CD14-positive monocyte (primary cell): Measurements from ENCODE around the gene ZNF160. TPM values are rescaled to one million over a fixed set of nuclear protein-coding genes. Genes with fewer than 3 reads are reported as not detected.

ENCODE experiments used
- DNase-seq, 3 donors: peaks; one replicate each; pipeline ENCODE4 v3.0.0-alpha.2; 2011 to 2022
- H2AFZ ChIP-seq: 2 replicates; pipeline ENCODE4 v1.6.0; 2012; ENCODE audit warnings: mild to moderate bottlenecking, low read depth, low read length, inconsistent platforms; ENCODE audit not compliant: insufficient read depth, poor library complexity, severe bottlenecking
- H3K27ac ChIP-seq, 2 donors: 1 replicate in 1 of 2; 2 replicates in 1 of 2; pipeline ENCODE4 v1.5.1; 2012 to 2013; ENCODE audit warnings: low read length in 2 of 2, control low read depth in 1 of 2, inconsistent platforms in 1 of 2, low read depth in 1 of 2, mild to moderate bottlenecking in 1 of 2
- H3K27me3 ChIP-seq, 2 donors: one replicate each; pipeline versions ENCODE4 v1.6.0 to v1.6.1; 2011 to 2013; ENCODE audit warnings: low read length in 2 of 2; ENCODE audit not compliant: control insufficient read depth in 2 of 2, insufficient read depth in 2 of 2
- H3K36me3 ChIP-seq, 2 donors: replicated peaks in 1 of 2; 1 replicate in 1 of 2; 2 replicates in 1 of 2; pipeline versions ENCODE4 v1.5.1 to v1.6.1; 2012 to 2013; ENCODE audit warnings: low read length in 2 of 2, control low read depth in 1 of 2, inconsistent platforms in 1 of 2, mild to moderate bottlenecking in 1 of 2; ENCODE audit not compliant: insufficient read depth in 2 of 2, control insufficient read depth in 1 of 2
- H3K4me1 ChIP-seq, 2 donors: 1 replicate in 1 of 2; 2 replicates in 1 of 2; pipeline versions ENCODE4 v1.5.1 to v1.6.1; 2012 to 2013; ENCODE audit warnings: low read length in 2 of 2, control low read depth in 1 of 2, inconsistent platforms in 1 of 2, mild to moderate bottlenecking in 1 of 2, moderate library complexity in 1 of 2; ENCODE audit not compliant: insufficient read depth in 2 of 2, control insufficient read depth in 1 of 2
- H3K4me2 ChIP-seq: replicated peaks from 2 replicates; pipeline ENCODE3; 2012; ENCODE audit warnings: low read length, moderate library complexity, mild to moderate bottlenecking; ENCODE audit not compliant: poor library complexity, severe bottlenecking; ENCODE audit errors: extremely low read depth
- H3K4me3 ChIP-seq, 3 experiments: fragments of 200-600 bp in 1 of 3; sonication (generic) in 1 of 3; replicated peaks in 1 of 3; 1 replicate in 2 of 3; 2 replicates in 1 of 3; pipeline ENCODE4 v1.5.1; 2011 to 2013; ENCODE audit warnings: low read length in 3 of 3, mild to moderate bottlenecking in 3 of 3, control low read depth in 2 of 3, low read depth in 2 of 3, inconsistent platforms in 1 of 3, moderate library complexity in 1 of 3
- H3K79me2 ChIP-seq: 2 replicates; pipeline ENCODE4 v1.6.0; 2012; ENCODE audit warnings: mild to moderate bottlenecking, control low read depth, inconsistent platforms, low read length, moderate library complexity; ENCODE audit not compliant: insufficient read depth
- H3K9ac ChIP-seq: 2 replicates; pipeline ENCODE4 v1.6.0; 2017; ENCODE audit warnings: low read length, mild to moderate bottlenecking; ENCODE audit not compliant: insufficient read depth, poor library complexity, severe bottlenecking
- H3K9me3 ChIP-seq, 2 donors: replicated peaks in 1 of 2; 1 replicate in 1 of 2; 2 replicates in 1 of 2; pipeline versions ENCODE4 v1.5.1 to v1.6.1; 2012 to 2013; ENCODE audit warnings: low read length in 2 of 2, control low read depth in 1 of 2; ENCODE audit not compliant: control insufficient read depth in 1 of 2, insufficient read depth in 1 of 2
- H4K20me1 ChIP-seq: 2 replicates; pipeline ENCODE4 v1.6.0; 2012; ENCODE audit warnings: mild to moderate bottlenecking, low read length, control low read depth, moderate library complexity; ENCODE audit not compliant: insufficient read depth
- H3K27ac Mint-ChIP-seq, 7 donors: one replicate each; pipeline ENCODE4 v1.8.0; 2020; ENCODE audit warnings: mild to moderate bottlenecking in 7 of 7, mixed read lengths in 7 of 7, moderate library complexity in 6 of 7, inconsistent platforms in 2 of 7
- H3K27me3 Mint-ChIP-seq, 3 donors: one replicate each; pipeline ENCODE4 v1.8.0; 2021 to 2022; ENCODE audit warnings: low read depth in 3 of 3, mild to moderate bottlenecking in 3 of 3, mixed read lengths in 3 of 3, moderate library complexity in 3 of 3, inconsistent platforms in 1 of 3
- H3K36me3 Mint-ChIP-seq, 2 donors: one replicate each; pipeline ENCODE4 v1.8.0; 2020; ENCODE audit warnings: mixed read lengths in 2 of 2, inconsistent platforms in 1 of 2, mild to moderate bottlenecking in 1 of 2
- H3K4me1 Mint-ChIP-seq: one replicate; pipeline ENCODE4 v1.8.0; 2020; ENCODE audit warnings: mild to moderate bottlenecking, mixed read lengths
- H3K4me3 Mint-ChIP-seq, 2 donors: one replicate each; pipeline ENCODE4 v1.8.0; 2020; ENCODE audit warnings: mild to moderate bottlenecking in 2 of 2, mixed read lengths in 2 of 2, moderate library complexity in 1 of 2
- H3K9me3 Mint-ChIP-seq, 7 donors: one replicate each; pipeline ENCODE4 v1.8.0; 2020 to 2022; ENCODE audit warnings: mixed read lengths in 7 of 7, mild to moderate bottlenecking in 6 of 7, moderate library complexity in 6 of 7, inconsistent platforms in 2 of 7
- CTCF ChIP-seq: fragments of 200-600 bp; IDR thresholded peaks from one replicate; pipeline ENCODE4 v1.8.0; 2022; ENCODE audit warnings: antibody characterized with exemption, mild to moderate bottlenecking
- WGBS: methylation state at CpG from one replicate; pipeline ENCODE4 v1.1.5; 2013; ENCODE audit warnings: missing lambda C conversion rate; ENCODE audit not compliant: insufficient coverage; 5-methylcytosine and 5-hydroxymethylcytosine counted together
- intact Hi-C, 2 donors: fragments of 100-400 bp; cut with micrococcal nuclease; formaldehyde crosslinking; loops; one replicate each; pipeline versions ENCODE4 v1.15.0 to v1.15.1; 2023
- polyA plus RNA-seq, 3 donors: library from polyadenylated mRNA; depleted of rRNA in 1 of 3; unstranded in 2 of 3; stranded (reverse) in 1 of 3; fragments of 300-500 nt in 2 of 3; fragments of >200 nt in 1 of 3; fragmentation: Illumina TruSeq in 2 of 3; gene quantifications; 1 replicate in 2 of 3; 2 replicates in 1 of 3; pipeline ENCODE4 v1.2.3, GENCODE V29; 2012 to 2021

ZNF160 gene
- polyA plus RNA-seq, 3 donors: 6.4 to 24.5 (median 7.7) TPM

- TF ChIP-seq CTCF: no peak
- peaks cover 48 to 53% of the 10 kb centered on the region in 2 donors for H3K9me3 ChIP-seq
- intact Hi-C loops: no loop called here
- no peaks in the 10 kb centered on the region for H3K79me2 ChIP-seq
- no peaks in the 10 kb centered on the region for H4K20me1 ChIP-seq
- Mint-ChIP-seq H3K4me3 (peak within 1 kb of the TSS; percentile 74 to 92), H3K36me3 (peaks cover 0 to 7% of the 10 kb centered on the region in 2 donors), H3K27me3 (peaks cover 17 to 31% (median 27%) of the 10 kb centered on the region in 3 donors), H3K9me3 (peaks cover 37 to 88% (median 78%) of the 10 kb centered on the region in 7 donors), H3K27ac (no peak within 1 kb of the TSS), H3K4me1 (peaks cover 18% of the 10 kb centered on the region)
- H3K4me1 ChIP-seq: peaks cover 11 to 12% of the 10 kb centered on the region in 2 donors
- H3K36me3 ChIP-seq: no peaks in the 10 kb centered on the region
- peak; percentile 3 to 26 (median 20) for DNase-seq
- H3K4me2 ChIP-seq: peak within 1 kb of the TSS; percentile 63
- H3K27me3 ChIP-seq: peaks cover 0 to 21% of the 10 kb centered on the region in 2 donors
- no peak within 1 kb of the TSS for H3K27ac ChIP-seq
- peak within 1 kb of the TSS; percentile 72 for H2AFZ ChIP-seq
- H3K9ac ChIP-seq: no peak within 1 kb of the TSS
- under 1% methylated on average over 39 of the region's 51 CpGs for WGBS
- peak within 1 kb of the TSS; percentile 32 to 69 (median 33) for H3K4me3 ChIP-seq
Measured at GRCh38 chr19:53132141-53132991, 29.1 kb upstream of the ZNF160 start, which contains the start of gene ZNF415. Gene ZNF415 (minus strand): TSS chr19:53132910. CDS start chr19:53122676, 10,234 bp downstream.

GRCh38 chr19:53131727-53132126, 28.5 kb upstream of the ZNF160 start:
- Histone ChIP-seq H3K27me3 (peaks cover 0 to 21% of the 10 kb centered on the region in 2 donors), H3K27ac (no peak overlapping the region), H3K36me3 (no peaks in the 10 kb centered on the region), H3K4me1 (peaks cover 11 to 12% of the 10 kb centered on the region in 2 donors), H3K9ac (no peak overlapping the region), H4K20me1 (no peaks in the 10 kb centered on the region), H3K4me3 (peak overlapping the region in 1 of 3 experiments; percentile 69), H2AFZ (peak overlapping the region; percentile 72), H3K4me2 (peak overlapping the region; percentile 63), H3K9me3 (peaks cover 46 to 47% of the 10 kb centered on the region in 2 donors), H3K79me2 (no peaks in the 10 kb centered on the region)
- H3K27me3 Mint-ChIP-seq: peaks cover 17 to 31% (median 27%) of the 10 kb centered on the region in 3 donors
- H3K9me3 Mint-ChIP-seq: peaks cover 35 to 85% (median 76%) of the 10 kb centered on the region in 7 donors
- WGBS: 57% methylated on average over 6 of the region's 6 CpGs
- peak overlapping the region; percentile 74 to 92 for H3K4me3 Mint-ChIP-seq
- TF ChIP-seq CTCF: no peak
- DNase-seq: no peak
- H3K27ac Mint-ChIP-seq: no peak overlapping the region
- peaks cover 18% of the 10 kb centered on the region for H3K4me1 Mint-ChIP-seq
- intact Hi-C loops: no loop called here
- peaks cover 0 to 7% of the 10 kb centered on the region in 2 donors for H3K36me3 Mint-ChIP-seq
